ENCODE measurements around the gene NGB.

Gene NGB

GRCh38 chr14:77260631-77261030 is 10.4 kb downstream of the NGB start:
- no peak for DNase-seq

DNA sequence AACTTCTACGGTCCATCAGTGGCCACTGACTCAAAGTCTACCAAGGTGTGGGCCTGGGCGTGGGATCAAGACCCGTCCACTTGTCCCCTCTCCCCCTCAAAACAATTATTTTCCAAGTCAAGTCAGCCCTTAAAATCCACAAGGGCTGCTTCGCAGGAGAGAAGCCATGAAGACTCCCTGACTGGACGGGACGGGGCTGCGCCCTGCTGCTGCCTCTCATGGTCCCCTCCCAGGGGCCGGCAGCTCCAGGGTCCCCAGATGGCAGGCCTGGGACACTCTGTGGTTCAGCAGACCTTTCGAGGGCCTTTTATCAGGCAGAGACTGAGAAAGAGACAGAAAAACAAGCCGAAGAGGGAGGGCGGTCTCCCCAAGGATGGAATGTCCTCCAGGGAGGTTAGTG is 10.8 kb downstream of the NGB start:
- DNase-seq = no peak

GRCh38 chr14:77259025-77259715 is 11.8 kb downstream of the NGB start:
- no peak for DNase-seq

- DNase-seq = no peak
Measured at GRCh38 chr14:77258566-77258965, 12.4 kb downstream of the NGB start.

DNA sequence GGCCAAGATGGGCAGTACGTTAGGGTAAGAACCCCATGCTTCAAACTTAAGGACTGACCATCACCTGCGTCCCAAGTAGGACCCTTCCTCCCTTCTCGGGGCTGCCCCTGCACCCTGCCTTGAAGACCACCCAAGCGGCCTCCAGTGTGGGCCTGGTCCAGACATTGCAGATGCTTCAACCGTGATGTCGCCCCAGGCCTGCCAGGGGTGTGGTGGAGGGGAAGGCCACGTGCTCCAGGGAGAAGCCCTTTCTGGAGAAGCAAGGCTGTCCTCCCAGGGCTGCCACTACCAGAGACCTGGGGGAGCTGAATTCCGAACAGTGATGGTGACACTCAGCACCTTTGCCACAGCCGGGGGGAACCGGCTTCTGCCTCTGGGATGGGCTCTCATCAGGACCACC is 13.3 kb downstream of the NGB start:
- DNase-seq = no peak

GRCh38 chr14:77256694-77257093 is 14.3 kb downstream of the NGB start:
- DNase-seq = no peak

GRCh38 chr14:77253333-77254190 is 17.4 kb downstream of the NGB start:
- DNase-seq = no peak

- no peak for DNase-seq
Measured at GRCh38 chr14:77251870-77252269, 19.1 kb downstream of the NGB start.

DNA sequence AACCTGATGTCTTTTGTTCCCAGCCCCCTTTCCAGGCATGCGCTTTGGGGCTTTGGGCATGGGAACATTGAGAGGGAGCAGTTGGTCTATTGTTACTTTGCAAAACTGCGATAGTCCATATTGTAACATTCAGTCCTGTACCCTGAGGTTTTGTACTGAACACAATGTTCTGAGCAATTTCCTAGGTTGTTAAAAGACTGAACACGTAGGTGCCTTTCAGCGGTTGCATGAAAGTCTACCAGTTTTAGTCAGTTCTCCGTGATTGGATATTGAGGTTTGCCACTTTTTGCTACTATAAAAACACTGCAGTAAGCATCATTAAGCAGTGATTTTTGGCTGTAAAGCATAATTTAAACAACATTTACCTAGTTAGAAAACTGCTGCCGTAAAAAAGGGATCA is 20.1 kb downstream of the NGB start:
- no peak for DNase-seq

GRCh38 chr14:77249286-77249685 is 21.7 kb downstream of the NGB start:
- no peak for DNase-seq

DNA sequence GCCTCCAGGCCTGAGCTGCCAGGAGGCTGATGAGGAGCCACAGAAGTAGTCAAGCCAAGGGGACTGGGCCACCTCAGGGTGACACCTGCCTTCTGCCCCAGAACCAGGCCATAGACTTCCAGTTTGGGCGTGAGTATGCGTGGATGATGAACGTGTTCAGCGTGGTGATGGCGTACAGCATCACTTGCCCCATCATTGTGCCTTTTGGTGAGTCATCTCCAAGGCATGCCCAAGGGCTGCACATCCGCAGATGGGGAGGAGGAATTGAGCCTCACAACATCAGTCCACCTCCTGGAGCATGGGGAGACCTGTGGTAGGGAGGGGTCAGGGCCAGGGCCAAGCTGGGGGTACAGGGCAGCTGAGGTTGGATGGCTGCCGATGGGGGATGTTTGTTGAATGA is 22.3 kb downstream of the NGB start:
- DNase-seq = no peak

DNA sequence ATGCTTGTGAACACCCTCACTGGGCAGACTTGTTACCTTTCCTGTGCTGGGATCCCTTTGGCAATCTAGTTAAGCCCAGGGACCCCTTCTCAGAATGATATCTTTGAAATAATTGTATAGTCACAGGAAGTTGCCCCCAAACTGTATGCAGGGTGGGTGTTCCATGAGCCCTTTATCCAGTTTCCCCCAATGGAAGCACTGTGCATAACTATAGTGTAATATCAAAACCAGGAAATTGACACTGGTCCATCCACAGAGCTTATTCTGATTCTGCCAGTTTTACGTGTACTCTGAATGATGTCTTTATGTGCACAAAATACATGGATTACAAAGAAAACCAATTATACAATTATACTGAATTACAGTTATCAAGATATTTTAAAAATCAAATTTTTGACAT is 24.2 kb downstream of the NGB start:
- no peak for DNase-seq

DNA sequence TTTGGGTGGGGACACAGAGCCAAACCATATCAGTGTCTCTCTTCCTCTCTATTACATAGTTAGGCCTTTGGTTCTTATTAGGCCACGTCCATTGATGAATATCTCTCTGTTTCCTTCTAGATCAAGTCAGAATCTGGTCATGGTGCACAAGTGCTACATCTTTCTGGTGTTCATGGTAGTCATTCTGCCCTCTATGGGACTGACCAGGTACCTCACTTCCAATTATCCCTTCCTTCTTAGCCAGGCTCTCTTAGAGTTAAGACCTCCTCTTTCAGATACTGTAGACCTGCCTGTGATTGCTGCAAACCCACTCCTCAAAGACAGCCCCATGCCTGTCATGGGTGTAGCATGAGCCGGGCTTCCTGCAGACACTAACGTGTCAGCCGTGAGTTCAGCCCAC is 25.2 kb downstream of the NGB start:
- DNase-seq = no peak

- no peak for DNase-seq
Measured at GRCh38 chr14:77243853-77244252, 27.2 kb downstream of the NGB start.

DNA sequence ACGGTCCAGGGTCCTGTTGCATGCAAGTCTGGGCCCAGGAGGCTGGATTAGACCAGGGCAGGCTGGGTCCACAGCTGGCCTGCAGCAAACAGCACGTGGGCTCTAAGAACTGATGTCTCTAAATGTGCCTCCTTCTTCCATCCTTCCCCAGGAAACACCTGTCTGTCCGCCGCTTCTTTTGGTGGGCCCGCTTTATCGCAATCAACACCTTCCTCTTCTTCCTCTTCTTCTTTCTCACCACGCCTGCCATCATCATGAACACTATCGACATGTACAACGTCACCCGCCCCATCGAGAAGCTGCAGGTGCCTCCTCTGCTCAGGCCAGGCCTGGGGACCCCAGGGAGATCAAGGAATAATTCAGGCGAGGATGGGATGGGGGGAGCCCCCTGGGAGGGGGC is 28.3 kb downstream of the NGB start:
- no peak for DNase-seq

- DNase-seq = no peak
Measured at GRCh38 chr14:77241955-77242354, 29.1 kb downstream of the NGB start.

- no peak for DNase-seq
Measured at GRCh38 chr14:77240336-77240915, 30.6 kb downstream of the NGB start.

DNA sequence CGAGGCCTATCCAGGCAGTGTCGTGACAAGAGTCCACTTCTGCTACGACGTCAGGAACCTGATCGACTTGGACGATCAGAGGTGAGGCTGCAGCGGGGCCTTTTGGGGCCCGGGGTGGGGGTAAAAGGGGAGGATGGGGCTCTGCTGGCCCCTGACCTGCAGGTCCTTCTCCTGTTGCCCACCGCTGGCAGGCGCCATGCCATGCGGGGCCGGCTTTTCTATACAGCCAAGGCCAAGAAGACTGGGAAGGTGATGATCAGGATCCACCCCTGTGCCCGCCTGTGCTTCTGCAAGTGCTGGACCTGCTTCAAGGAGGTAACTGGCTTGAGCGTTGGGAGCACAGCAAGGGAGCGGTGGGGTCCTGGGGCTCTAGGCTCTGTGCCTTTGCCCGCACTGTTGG is 31.6 kb downstream of the NGB start:
- DNase-seq = no peak

DNA sequence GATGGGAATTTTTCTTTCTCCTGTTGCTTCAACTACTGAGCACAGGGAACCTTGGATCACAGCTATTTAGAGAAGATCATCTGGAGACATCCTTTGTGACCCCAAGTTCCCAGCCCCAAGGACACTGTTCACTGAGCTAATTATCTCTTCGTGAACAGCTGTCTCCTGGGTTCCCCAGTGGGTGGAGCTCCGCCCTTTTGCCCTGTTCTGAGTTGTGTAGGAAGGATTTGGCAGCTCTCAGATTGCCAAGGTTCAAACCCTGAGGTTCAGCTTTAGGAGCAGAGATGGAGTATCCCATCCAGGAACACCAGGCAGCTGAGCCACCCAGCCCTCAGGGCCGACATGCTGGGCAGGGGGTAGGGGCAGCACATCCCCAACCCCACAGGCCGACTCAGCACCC is 32.0 kb downstream of the NGB start:
- DNase-seq = no peak

DNA sequence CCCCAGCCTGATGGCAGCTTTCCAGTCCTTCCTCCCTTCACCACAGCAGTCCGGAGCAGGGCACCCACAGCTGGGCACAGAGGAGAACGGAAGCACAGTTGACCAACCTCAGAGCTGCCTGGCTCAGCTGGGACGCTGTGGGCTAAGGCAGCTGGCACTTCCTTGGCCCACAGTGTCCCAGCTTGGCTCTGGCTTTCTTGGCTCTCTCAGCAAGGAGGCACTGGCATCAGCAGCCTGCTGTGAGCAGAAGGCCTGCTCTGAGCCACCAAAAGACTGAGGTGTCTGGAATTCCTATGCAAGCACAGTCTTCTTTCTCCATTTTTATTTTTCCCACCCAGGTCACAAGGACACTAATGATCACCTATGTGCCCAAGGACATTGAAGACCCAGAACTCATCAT is 32.6 kb downstream of the NGB start:
- no peak for DNase-seq

DNA sequence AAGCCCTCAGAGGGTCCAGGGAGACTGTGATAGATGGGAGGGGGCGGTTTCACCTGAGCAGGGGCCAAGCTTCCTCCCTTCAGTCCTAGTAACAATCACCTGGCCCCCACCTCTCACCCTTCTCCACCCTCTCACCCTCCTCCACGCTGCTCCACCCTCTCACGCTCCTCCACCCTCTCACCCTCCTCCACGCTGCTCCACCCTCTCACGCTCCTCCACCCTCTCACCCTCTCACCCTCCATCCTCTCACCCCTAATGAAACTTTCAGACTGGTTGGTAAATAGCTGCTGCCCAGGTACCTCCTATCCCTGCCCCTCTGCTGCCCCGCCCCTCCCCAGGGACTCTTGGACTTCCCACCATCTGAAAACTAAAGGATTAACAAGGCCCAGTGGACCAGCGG is 34.2 kb downstream of the NGB start:
- DNase-seq = no peak

GRCh38 chr14:77231721-77232120 is 39.3 kb downstream of the NGB start:
- DNase-seq = no peak

DNA sequence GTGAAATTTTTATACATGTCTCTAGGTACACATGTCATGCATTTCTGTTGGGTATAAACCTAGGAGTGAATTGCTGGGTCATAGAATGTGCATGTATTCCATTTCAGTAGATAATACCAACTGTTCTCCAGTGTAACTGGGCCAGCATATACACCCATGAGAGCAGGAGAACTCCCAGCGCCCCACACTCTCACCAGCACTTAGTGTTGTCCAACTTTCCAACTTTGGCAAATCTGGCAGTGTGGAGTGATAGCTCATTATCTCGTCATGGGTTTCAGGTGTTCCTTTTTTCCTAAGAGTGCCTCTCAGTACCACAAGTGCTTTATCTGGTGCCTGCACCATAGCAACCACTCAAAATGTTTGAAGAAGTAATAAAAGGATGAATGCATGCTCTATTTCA is 40.1 kb downstream of the NGB start:
- DNase-seq = no peak

DNA sequence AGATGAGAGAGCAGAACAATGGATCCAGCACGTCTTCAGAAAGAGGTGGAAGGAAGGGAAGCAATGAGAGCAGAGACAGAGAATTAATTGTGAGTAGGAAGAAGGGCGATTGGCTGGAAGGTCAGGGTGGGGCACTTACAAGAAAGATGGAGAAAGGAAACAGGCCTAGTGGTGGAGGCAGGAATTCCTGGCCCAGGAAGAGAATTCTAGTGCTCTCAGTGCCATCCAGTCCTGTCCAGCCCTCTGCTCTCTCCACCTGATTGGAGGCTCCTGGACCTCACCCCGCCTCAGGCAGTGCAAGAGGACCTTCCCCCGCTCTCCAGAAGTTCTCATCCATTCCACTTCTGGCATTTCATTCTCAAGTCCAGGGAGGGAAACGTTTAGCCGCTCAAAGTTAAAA is 43.0 kb downstream of the NGB start:
- DNase-seq = no peak
